Transverse colon (tissue), 4 donors: Measurements from ENCODE around the gene SLC25A52. TPM values are rescaled to one million over a fixed set of nuclear protein-coding genes. Genes with fewer than 3 reads are reported as not detected.
"Not testable (repeated sequence)": the region's sequence is repeated elsewhere in the genome, so short reads cannot be mapped to it uniquely, and the experiment has no call there.

Experiments
- DNase-seq: peaks from one replicate; pipeline ENCODE4 v3.0.0-alpha.2; 2019
- H3K27ac ChIP-seq, 4 donors: fragments of 200-600 bp; sonication (generic); 2 replicates each; pipeline ENCODE4 v1.5.1; 2016 to 2018; ENCODE audit warnings: inconsistent platforms in 4 of 4
- H3K27me3 ChIP-seq: fragments of 200-600 bp; sonication (generic); 2 replicates; pipeline ENCODE4 v1.5.1; 2017; ENCODE audit warnings: inconsistent platforms
- H3K36me3 ChIP-seq, 4 donors: fragments of 200-600 bp; sonication (generic); 2 replicates each; pipeline ENCODE4 v1.5.1; 2017 to 2019; ENCODE audit warnings: inconsistent platforms in 4 of 4
- H3K4me1 ChIP-seq, 4 donors: fragments of 200-600 bp; sonication (generic); 2 replicates each; pipeline ENCODE4 v1.5.1; 2017 to 2020; ENCODE audit warnings: inconsistent platforms in 4 of 4
- H3K4me3 ChIP-seq, 4 donors: fragments of 200-600 bp; sonication (generic); 1 replicate in 1 of 4; 2 replicates in 3 of 4; pipeline versions ENCODE4 v1.5.1 to v1.6.1; 2017 to 2019; ENCODE audit warnings: inconsistent platforms in 4 of 4
- H3K9me3 ChIP-seq, 2 donors: fragments of 200-600 bp; sonication (generic); 2 replicates each; pipeline ENCODE4 v1.5.1; 2017 to 2019; ENCODE audit warnings: inconsistent platforms in 2 of 2
- CTCF ChIP-seq, 5 experiments: fragments of 200-600 bp in 3 of 5; fragments of 450-650 bp in 2 of 5; sonication (generic) in 3 of 5; IDR thresholded peaks; 1 replicate in 2 of 5; 2 replicates in 3 of 5; pipeline ENCODE4 v1.5.1; 2016 to 2017; ENCODE audit warnings: antibody characterized with exemption in 5 of 5, inconsistent platforms in 3 of 5, mild to moderate bottlenecking in 2 of 5, moderate library complexity in 1 of 5
- EP300 ChIP-seq: sonication (generic); formaldehyde crosslinking; IDR thresholded peaks from one replicate; pipeline ENCODE4 v1.6.1; 2017; ENCODE audit warnings: antibody characterized with exemption, low read depth
- POLR2A ChIP-seq: fragments of 450-650 bp; IDR thresholded peaks from one replicate; pipeline ENCODE4 v1.6.1; 2016; ENCODE audit warnings: antibody characterized with exemption, mild to moderate bottlenecking, moderate library complexity
- POLR2AphosphoS5 ChIP-seq, 3 donors: sonication (generic); formaldehyde crosslinking; IDR thresholded peaks; one replicate each; pipeline ENCODE4 v1.6.1; 2016; ENCODE audit warnings: antibody characterized with exemption in 3 of 3
- WGBS, 2 donors: methylation state at CpG; one replicate each; pipeline ENCODE4 v1.1.5; 2018; ENCODE audit warnings: low coverage in 1 of 2; 5-methylcytosine and 5-hydroxymethylcytosine counted together
- in situ Hi-C, 4 donors: fragments of 200-750 bp; cut with MboI; loops; one replicate each; pipeline versions ENCODE4 v1.15.0 to v1.15.1; 2017; ENCODE audit warnings: low sequenced_read_pairs in 3 of 4, low pct_ligation_motif_present in 1 of 4, low pct_unique_long_range_greater_than_20kb in 1 of 4
- intact Hi-C: fragments of 100-400 bp; cut with DNase I; formaldehyde crosslinking; loops from one replicate; pipeline ENCODE4 v1.15.1; 2023; ENCODE audit warnings: low total_unique reads
- total RNA-seq, 4 donors: library from RNA; depleted of rRNA; stranded (reverse); fragments of >200 nt; gene quantifications; one replicate each; pipeline ENCODE4 v1.1.0, GENCODE V29; 2016

SLC25A52 gene, protein sequence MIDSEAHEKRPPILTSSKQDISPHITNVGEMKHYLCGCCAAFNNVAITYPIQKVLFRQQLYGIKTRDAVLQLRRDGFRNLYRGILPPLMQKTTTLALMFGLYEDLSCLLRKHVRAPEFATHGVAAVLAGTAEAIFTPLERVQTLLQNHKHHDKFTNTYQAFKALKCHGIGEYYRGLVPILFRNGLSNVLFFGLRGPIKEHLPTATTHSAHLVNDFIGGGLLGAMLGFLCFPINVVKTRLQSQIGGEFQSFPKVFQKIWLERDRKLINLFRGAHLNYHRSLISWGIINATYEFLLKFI
- total RNA-seq = under 1 TPM in 1 of 4 donors, not detected in 3; 0.64 TPM

- no peak for TF ChIP-seq POLR2A
- no peak for TF ChIP-seq CTCF (IDR thresholded peaks at IDR 0.05)
- no peak for TF ChIP-seq EP300
- TF ChIP-seq POLR2AphosphoS5 (IDR thresholded peaks at IDR 0.05) = no peak
- Histone ChIP-seq H3K27ac (no peak within 1 kb of the TSS), H3K9me3 (no peaks in the 10 kb centered on the region), H3K4me3 (no peak within 1 kb of the TSS), H3K4me1 (no peaks in the 10 kb centered on the region), H3K27me3 (no peaks in the 10 kb centered on the region), H3K36me3 (no peaks in the 10 kb centered on the region)
- intact Hi-C loops = no loop called here
- no peak for DNase-seq
- in situ Hi-C loops = no loop called here
- WGBS, 2 donors = 88 to 95% methylated on average over 16 to 21 of the region's 21 CpGs
Measured at GRCh38 chr18:31760695-31761094, at the start of gene SLC25A52. TSS of gene SLC25A52 (minus strand) at chr18:31760880. CDS start at chr18:31760661, 219 bp downstream.

- H3K4me3 ChIP-seq, DNase-seq, H3K4me1 ChIP-seq, H3K27ac ChIP-seq, H3K27me3 ChIP-seq, H3K36me3 ChIP-seq, H3K9me3 ChIP-seq, intact Hi-C loops: not testable (repeated sequence)
- in situ Hi-C loops = loop anchor here in 3 of 4 donors (25.0 kb wide), 1 partner anchor 247 kb away; no protein-coding TSS in a partner anchor
- WGBS, 2 donors = 73 to 82% methylated on average over 3 to 4 of the region's 4 CpGs
Measured at GRCh38 chr18:31809049-31809448, 48.4 kb upstream of the SLC25A52 start.

DNA sequence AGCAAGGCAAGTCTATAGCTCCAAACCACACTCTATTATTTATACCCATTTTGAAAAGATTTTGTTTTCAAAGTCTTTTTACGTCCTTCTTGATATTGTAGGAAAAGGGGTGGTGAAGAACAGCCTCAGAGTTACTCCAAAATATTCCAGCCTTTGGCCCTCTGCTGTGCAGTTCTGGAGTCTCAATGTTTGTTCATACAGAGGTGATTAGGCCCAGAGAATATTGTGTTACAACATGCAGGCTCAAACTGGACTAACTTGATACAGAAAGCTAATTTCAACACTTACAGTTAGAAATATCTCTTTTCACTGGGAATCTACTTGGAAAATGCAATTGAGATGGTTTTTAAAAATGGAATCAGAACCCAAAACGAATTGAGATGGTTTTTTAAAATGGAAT lies 40.4 kb upstream of the SLC25A52 start:
- intact Hi-C loops (no loop called here), in situ Hi-C loops (loop anchor here in 3 of 4 donors (25.0 kb wide), 1 partner anchor 239 kb away; no protein-coding TSS in a partner anchor)
- no peak for TF ChIP-seq POLR2A
- TF ChIP-seq CTCF (IDR thresholded peaks at IDR 0.05) = no peak
- no peak for TF ChIP-seq POLR2AphosphoS5 (IDR thresholded peaks at IDR 0.05)
- TF ChIP-seq EP300 = no peak

GRCh38 chr18:31799257-31799656 lies 38.6 kb upstream of the SLC25A52 start:
- H3K27me3 ChIP-seq, H3K4me1 ChIP-seq, in situ Hi-C loops, H3K27ac ChIP-seq, DNase-seq, H3K4me3 ChIP-seq, H3K9me3 ChIP-seq, intact Hi-C loops, H3K36me3 ChIP-seq: not testable (repeated sequence)
- WGBS, 2 donors = 88 to 100% methylated on average over 1 to 5 of the region's 5 CpGs

More for the DNA sequence above, 40.4 kb upstream of the SLC25A52 start:
- Histone ChIP-seq H3K27ac (no peak overlapping the region), H3K4me3 (no peak overlapping the region), H3K27me3 (no peaks in the 10 kb centered on the region), H3K36me3 (no peaks in the 10 kb centered on the region), H3K4me1 (no peaks in the 10 kb centered on the region), H3K9me3 (no peaks in the 10 kb centered on the region)
- WGBS, 2 donors = 60 to 74% methylated on average over 2 of the region's 2 CpGs
- no peak for DNase-seq

DNA sequence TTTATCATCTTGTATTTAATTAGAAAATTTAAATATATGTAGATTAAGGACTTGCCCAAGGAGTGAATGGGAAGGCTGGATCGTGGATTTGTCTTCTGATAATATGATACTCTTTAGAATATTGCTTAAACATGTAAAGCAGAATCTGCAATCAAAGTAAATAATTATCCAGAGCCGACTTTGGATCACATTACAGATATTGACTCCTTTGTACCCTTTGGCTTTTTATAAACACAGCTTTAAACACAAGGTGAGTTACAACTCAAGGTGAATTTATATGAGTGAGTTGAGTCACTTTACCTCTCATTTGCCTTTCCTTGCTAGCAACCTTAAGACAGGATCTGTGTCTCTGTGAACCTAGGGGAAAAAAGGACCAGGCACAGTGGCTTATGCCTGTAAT lies 37.7 kb upstream of the SLC25A52 start:
- no peaks in the 10 kb centered on the region for H3K9me3 ChIP-seq
- no peak for DNase-seq
- no peaks in the 10 kb centered on the region for H3K4me1 ChIP-seq
- intact Hi-C loops = no loop called here
- WGBS, 2 donors = 51 to 70% methylated on average over 2 of the region's 2 CpGs
- no peak overlapping the region for H3K27ac ChIP-seq
- no peak overlapping the region for H3K4me3 ChIP-seq
- H3K27me3 ChIP-seq = no peaks in the 10 kb centered on the region
- TF ChIP-seq POLR2AphosphoS5 (IDR thresholded peaks at IDR 0.05) (no peak), EP300 (no peak)
- in situ Hi-C loops = no loop called here
- H3K36me3 ChIP-seq = no peaks in the 10 kb centered on the region
